T-helper 1 cell (primary cell): ENCODE results near the gene RBM45.
"Not testable (repeated sequence)": the region's sequence is repeated elsewhere in the genome, so short reads cannot be mapped to it uniquely, and the experiment has no call there.

Experiments used
- DNase-seq, 5 donors: peaks; one replicate each; pipeline ENCODE4 v3.0.0-alpha.2; 2012 to 2020
- total RNA-seq, 4 donors: gene quantifications; one replicate each; lab custom pipeline; 2026; lab: John Stamatoyannopoulos, UW

RBM45 gene
- 8.7 to 16.3 (median 13.4) reads per million in 4 donors for total RNA-seq

DNA sequence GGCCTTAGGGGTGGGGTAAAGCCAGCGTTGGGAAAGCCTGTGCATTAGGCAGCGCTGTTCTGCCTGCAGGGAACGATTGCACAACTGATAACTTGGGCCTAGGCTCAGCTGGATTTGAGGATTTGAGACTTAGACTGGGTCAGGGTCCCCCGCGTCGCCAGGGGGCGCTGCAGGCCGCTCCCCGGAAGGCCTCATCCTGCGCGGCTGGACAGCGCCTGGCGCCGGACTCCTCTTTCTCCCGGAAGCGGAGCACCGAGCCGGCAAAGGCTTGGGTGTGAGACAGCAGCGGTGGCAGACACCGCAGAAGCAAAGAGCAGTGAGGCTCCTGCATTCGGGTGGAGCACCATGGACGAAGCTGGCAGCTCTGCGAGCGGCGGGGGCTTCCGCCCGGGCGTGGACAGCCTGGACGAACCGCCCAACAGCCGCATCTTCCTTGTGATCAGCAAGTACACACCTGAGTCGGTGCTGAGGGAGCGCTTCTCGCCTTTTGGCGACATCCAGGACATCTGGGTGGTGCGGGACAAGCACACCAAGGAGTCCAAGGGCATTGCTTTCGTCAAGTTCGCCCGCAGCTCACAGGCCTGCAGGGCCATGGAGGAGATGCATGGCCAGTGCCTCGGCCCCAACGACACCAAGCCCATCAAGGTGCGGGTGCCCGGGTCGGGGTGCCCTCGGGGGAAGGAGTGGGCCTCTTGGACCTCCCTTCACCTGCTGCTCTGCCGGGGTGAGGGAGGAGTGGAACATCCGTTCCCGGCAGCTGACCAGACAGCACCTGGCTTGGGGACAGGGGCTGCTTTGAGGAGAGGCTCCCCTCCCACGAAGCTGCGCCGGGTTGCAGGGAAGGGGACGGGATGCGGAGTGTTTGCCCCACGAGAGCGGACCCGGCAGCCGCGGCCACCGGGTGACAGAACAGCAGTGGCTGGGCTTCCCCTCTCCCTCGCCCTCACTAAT lies at the start of gene RBM45:
Gene RBM45, plus strand, starts transcription at position 236 of the 951 bp plus-strand sequence. Its CDS starts 110 bp downstream, at position 346.
- peak; percentile 64 to 91 (median 70) for DNase-seq

DNA sequence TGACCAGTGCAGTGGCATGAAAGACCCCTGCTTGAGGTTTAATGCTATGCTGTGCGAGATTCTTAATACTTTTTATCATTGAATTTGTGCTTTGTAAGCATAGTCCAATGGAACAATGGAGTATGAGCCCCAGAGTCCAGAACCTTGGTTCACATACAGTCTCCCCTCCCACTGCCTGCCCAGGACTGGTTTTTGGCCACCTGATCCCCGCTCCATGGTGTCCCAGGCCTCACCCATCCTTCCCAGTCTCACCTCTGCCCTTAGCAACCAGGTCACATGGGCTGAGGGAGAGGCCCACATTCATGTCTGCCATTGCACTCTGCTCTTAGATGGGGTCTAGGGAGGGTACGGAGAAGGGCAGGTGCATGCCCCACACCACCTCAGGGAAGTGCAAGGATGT lies 45.9 kb upstream of the RBM45 start:
- DNase-seq, result no peak

- DNase-seq, result no peak
Measured at GRCh38 chr2:178066890-178067669, 45.2 kb upstream of the RBM45 start.

- no peak for DNase-seq
Measured at GRCh38 chr2:178068823-178069454, 43.3 kb upstream of the RBM45 start.

DNA sequence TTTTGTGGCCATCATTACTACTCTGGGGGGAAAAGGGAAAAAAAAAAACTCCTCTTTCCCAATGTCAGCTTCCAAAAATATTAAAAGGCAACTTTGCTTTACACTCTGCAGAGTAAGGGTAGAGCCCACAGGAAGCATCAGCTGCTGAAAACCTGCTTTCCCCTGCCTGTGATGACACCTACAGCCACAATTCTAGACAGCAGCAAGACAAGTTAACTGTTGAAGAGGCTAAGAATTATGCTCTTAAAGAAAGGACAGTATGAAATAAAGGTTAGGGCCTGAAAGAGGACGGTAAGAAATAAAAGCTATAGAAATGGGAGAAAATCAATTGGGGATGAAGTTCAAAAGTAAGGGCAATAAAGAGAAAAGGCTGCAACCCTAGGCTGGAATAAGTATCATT lies 42.7 kb upstream of the RBM45 start:
- DNase-seq, result no peak

GRCh38 chr2:178070824-178071223 lies 41.4 kb upstream of the RBM45 start:
- DNase-seq, result no peak

- no peak for DNase-seq
Measured at GRCh38 chr2:178072000-178072382, 40.2 kb upstream of the RBM45 start.

- peak in 2 of 5 donors; percentile 13 to 56 for DNase-seq
Measured at GRCh38 chr2:178072383-178073301, 39.6 kb upstream of the RBM45 start, which contains the start of gene PDE11A. PDE11A (minus strand) TSS chr2:178072777; CDS start chr2:178072437, 340 bp downstream.

GRCh38 chr2:178074123-178075005 lies 37.9 kb upstream of the RBM45 start:
- DNase-seq, result no peak

DNA sequence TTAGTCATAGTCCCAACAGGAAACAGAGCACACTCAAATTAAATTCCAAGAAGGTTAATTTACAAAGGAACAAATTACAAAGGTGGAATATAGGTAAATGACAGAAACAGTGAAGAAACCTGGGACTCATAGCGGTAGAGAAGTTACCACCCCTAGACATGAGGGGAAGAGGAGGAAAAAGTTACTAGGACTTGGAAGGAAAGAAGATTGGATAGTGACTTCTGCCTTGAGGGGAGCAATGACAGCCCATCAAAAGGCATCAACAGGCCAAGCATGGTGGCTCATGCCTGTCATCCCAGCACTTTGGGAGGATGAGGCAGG lies 37.3 kb upstream of the RBM45 start:
- DNase-seq, result no peak

DNA sequence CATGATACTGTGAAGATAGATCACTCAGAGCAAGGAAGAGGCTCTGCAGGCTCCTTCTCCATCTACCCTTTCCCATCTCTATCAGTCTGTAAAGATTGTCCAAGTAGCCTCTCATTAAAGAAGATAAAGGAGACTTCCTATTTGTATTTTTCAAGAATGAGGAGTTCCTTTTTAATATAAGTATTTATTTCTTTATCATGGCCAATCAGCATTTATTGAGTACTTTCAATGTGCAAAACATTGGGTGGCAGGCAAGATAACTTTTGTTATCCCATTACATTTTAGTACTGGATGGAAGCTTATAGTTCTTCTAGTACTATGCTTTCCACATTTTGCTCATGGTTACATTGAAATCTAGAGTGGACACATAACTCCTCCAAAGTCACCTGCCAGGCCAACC lies 36.1 kb upstream of the RBM45 start:
- DNase-seq, result no peak

DNA sequence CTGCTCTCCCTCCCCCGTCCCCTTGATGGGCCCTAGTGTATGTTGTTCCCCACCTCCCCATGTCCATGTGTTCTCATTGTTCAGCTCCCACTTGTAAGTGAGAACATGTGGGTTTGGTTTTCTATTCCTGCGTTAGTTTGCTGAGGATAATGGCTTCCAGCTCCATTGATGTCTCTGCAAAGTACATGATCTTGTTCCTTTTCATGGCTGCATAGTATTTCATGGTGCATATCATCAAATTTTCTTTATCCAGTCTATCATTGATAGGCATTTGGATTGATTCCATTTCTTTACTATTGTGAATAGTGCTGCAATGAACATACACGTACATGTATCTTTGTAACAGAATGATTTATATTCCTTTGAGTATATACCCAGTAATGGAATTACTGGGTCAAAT lies 33.0 kb upstream of the RBM45 start:
- not testable (repeated sequence) for DNase-seq

- no peak for DNase-seq
Measured at GRCh38 chr2:178082408-178083045, 29.7 kb upstream of the RBM45 start.

DNA sequence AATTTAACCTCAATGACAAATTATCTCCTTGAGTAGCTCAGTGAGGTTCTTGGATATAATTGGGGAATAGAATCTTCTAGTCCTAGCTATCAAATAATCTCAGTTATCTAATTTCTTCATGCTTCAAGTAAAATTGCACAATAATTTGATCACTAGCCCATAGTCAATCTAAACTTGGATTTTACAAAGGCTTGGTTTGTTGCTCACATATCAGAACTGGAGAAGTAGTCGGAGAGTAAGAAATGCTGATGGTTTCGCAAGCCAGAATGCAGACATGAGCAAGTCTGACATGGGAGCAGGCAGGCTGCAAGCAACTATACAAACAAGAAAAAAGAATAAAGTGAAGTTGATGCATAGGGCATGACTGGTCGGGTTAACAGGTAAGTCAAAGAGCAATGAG lies 28.0 kb upstream of the RBM45 start:
- DNase-seq, result no peak

- DNase-seq, result no peak
Measured at GRCh38 chr2:178088774-178089270, 23.4 kb upstream of the RBM45 start.

DNA sequence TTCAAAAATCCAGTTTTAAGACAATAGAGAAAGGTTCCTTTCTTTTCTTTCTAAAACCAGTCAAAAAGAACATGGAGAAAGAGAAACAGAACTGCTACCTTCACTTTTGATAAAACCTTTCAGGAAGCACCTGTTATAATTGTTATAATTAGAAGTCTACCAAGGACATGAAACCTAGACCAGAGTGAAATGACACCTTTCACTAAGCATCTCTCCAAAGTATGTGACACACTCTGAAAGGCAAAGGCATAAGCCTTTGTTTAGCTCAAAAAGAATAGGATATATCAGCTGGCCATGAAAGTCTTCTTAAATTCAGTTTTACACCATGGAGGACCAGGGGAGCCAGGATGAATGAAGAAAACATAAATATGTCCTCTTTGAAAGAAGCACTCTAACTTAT lies 18.8 kb upstream of the RBM45 start:
- DNase-seq, result no peak

DNA sequence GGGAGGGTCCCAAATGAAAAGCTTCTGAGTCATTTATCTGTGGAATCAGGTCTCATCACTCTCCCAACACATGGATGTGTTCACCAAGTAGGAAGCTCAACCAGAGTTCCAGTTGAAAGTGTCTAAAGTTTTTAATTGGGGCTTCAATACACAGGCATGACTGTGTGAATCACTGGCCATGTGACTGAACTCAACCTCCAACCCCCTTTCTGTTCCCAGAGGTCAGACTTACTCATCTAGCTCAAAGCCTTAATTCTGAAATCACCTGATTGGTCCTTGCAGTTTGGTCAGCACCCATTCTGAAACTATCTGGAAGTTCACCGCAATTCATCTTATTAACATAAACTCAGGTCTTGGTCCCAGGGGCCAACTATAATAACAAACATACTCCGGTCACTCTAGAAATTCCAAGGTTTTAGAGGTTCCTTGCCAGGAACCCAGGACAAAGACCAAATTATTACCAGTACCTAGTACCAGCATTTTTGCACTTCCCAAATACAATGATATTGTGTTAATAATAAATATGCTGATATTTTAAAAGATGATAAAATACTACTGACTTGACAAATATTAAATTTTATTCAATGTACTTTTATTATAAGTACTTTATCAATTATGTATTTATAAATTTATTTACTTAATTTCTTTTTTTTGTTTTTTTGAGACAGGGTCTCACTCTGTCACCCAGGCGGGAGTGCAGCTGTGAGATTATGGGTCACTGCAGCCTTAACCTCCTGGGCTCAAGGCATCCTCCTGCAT lies 10.7 kb upstream of the RBM45 start:
- DNase-seq, result no peak

GRCh38 chr2:178105566-178105965 lies 6.7 kb upstream of the RBM45 start:
- no peak for DNase-seq

DNA sequence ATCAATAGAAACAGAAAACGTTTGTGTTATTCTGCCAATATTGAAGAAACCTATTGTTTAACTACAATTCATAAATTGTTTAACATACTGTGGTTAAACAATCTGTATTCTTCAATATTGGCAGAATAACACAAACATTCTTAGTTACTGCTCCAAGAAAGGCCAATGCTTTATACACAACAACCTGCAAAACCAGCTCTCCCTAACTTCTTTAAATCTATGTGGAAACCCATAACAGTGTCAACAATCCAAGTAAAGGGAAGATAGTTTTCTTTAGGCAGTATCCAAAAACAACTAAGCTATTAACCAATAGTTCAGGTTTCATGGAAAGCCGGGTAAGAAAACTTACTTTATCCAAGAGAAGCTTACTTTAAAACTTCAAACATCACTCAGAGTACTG lies 6.2 kb upstream of the RBM45 start:
- no peak for DNase-seq

- DNase-seq, result no peak
Measured at GRCh38 chr2:178108176-178108575, 4.1 kb upstream of the RBM45 start.
